Calu3 (cell line): ENCODE data around the gene CDS1. TPM values are rescaled to one million over a fixed set of nuclear protein-coding genes. Genes with fewer than 3 reads are reported as not detected.

ENCODE experiments used
- BruUV-seq: library from RNA; stranded (reverse); fragments of 400-500 nt; replicated peaks from 2 replicates; lab custom pipeline; 2021; lab: Mats Ljungman, UMichigan
- CTCF ChIA-PET: fragments of 300-600 bp; sonication (Branson Sonifier 250); formaldehyde crosslinking; loops from one replicate; lab custom pipeline; 2022; ENCODE audit warnings: antibody characterized with exemption; lab: Charles Lee
- DNase-seq: peaks from one replicate; pipeline ENCODE4 v3.0.0; 2022
- H3K27ac Mint-ChIP-seq: one replicate; pipeline ENCODE4 v1.8.0; 2022; ENCODE audit warnings: mixed read lengths; ENCODE audit not compliant: unreplicated experiment
- H3K27me3 Mint-ChIP-seq: one replicate; pipeline ENCODE4 v1.8.0; 2022; ENCODE audit warnings: mixed read lengths; ENCODE audit not compliant: unreplicated experiment
- H3K36me3 Mint-ChIP-seq: one replicate; pipeline ENCODE4 v1.8.0; 2022; ENCODE audit warnings: mild to moderate bottlenecking, moderate library complexity, mixed read lengths; ENCODE audit not compliant: insufficient read depth, unreplicated experiment
- H3K4me1 Mint-ChIP-seq: one replicate; pipeline ENCODE4 v1.8.0; 2022; ENCODE audit warnings: mild to moderate bottlenecking, low read depth, mixed read lengths; ENCODE audit not compliant: unreplicated experiment
- H3K4me3 Mint-ChIP-seq: one replicate; pipeline ENCODE4 v1.8.0; 2022; ENCODE audit warnings: mild to moderate bottlenecking, low read depth, moderate library complexity, mixed read lengths; ENCODE audit not compliant: unreplicated experiment
- H3K9me3 Mint-ChIP-seq: one replicate; pipeline ENCODE4 v1.8.0; 2022; ENCODE audit warnings: low read depth, mixed read lengths; ENCODE audit not compliant: unreplicated experiment
- intact Hi-C: fragments of 100-400 bp; cut with micrococcal nuclease; formaldehyde crosslinking; loops from one replicate; pipeline ENCODE4 v1.10.0; 2022; ENCODE audit not compliant: unreplicated experiment
- total RNA-seq: library from RNA; stranded (reverse); gene quantifications from 2 replicates; pipeline ENCODE4 v1.2.3, GENCODE V29; 2022
- TF ChIP-seq, protein P1 (sequence below): fragments of 200-600 bp; IDR thresholded peaks from one replicate; pipeline ENCODE4 v1.8.0; 2022; ENCODE audit warnings: antibody characterized with exemption; ENCODE audit not compliant: unreplicated experiment

CDS1 gene
- total RNA-seq, 1 experiment from 2014 or later, result 22.4 TPM

- Mint-ChIP-seq H3K36me3 (no peaks in the 10 kb centered on the region), H3K9me3 (no peaks in the 10 kb centered on the region), H3K27ac (no peak overlapping the region), H3K27me3 (no peaks in the 10 kb centered on the region), H3K4me3 (no peak overlapping the region), H3K4me1 (no peaks in the 10 kb centered on the region)
- CTCF ChIA-PET, result no interaction called here
- TF ChIP-seq, protein P1, sequence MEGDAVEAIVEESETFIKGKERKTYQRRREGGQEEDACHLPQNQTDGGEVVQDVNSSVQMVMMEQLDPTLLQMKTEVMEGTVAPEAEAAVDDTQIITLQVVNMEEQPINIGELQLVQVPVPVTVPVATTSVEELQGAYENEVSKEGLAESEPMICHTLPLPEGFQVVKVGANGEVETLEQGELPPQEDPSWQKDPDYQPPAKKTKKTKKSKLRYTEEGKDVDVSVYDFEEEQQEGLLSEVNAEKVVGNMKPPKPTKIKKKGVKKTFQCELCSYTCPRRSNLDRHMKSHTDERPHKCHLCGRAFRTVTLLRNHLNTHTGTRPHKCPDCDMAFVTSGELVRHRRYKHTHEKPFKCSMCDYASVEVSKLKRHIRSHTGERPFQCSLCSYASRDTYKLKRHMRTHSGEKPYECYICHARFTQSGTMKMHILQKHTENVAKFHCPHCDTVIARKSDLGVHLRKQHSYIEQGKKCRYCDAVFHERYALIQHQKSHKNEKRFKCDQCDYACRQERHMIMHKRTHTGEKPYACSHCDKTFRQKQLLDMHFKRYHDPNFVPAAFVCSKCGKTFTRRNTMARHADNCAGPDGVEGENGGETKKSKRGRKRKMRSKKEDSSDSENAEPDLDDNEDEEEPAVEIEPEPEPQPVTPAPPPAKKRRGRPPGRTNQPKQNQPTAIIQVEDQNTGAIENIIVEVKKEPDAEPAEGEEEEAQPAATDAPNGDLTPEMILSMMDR, result no peak
- intact Hi-C loops, result no loop called here
- BruUV-seq, result no TSS peak
- no peak for DNase-seq
Measured at GRCh38 chr4:84648178-84648577, 65.3 kb downstream of the CDS1 start.

DNA sequence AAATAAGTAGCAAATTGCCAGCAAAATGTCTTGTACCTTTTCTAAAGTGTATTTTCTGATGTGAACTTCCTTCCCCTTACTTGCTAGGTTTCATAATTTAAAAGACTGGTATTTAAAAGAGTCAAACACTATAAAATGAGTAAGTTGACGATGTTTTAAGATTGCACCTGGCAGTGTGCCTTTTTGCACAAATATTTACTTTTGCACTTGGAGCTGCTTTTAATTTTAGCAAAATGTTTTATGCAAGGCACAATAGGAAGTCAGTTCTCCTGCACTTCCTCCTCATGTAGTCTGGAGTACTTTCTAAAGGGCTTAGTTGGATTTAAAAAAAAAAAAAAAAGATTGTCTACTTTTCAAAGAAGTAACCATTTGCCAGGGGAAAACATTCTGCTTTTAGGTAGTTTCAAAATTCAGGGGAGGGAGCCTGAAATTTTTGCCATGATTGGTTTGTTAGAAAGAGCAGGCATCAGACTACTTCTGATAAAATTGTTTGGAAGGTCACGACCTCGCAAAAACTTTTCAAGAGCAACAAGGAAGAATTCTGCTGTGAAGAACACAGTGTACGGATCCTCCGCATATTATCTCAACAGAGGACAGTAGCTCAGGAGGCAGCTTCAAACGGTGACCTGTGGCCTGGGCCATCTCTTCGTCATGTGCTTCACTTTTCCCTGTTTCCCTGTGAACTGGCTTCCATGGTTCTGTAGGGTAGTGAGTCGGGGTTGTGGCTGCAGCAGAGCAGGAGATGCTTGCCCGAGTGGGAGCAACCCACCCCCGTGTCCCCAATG is 66.1 kb downstream of the CDS1 start:
- Mint-ChIP-seq H3K4me3 (no peak overlapping the region), H3K27me3 (no peaks in the 10 kb centered on the region), H3K36me3 (no peaks in the 10 kb centered on the region), H3K27ac (no peak overlapping the region), H3K9me3 (no peaks in the 10 kb centered on the region), H3K4me1 (no peaks in the 10 kb centered on the region)
- CTCF ChIA-PET, result no interaction called here
- TF ChIP-seq, protein P1, result no peak
- no peak for DNase-seq
- no TSS peak for BruUV-seq
- intact Hi-C loops, result no loop called here

DNA sequence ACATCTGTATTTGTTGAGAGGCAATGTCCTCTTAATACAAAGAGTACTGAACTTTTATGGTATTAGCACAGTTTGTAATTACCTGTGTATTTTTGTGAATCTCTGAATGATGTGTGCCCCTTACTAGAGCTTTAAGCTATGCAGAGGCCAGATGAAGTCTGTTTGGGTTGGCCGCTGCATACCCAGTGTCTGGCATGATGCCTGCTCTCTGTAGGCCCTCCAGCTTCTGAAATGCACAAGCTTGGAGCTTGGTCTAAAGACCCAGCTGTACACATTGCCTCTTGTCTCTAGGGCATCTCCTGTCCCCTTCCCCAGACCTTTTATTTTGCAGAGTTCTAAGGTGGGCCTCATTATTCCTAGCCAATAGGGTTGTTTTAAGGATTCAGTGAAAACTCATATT is 68.6 kb downstream of the CDS1 start:
- no TSS peak for BruUV-seq
- CTCF ChIA-PET, result no interaction called here
- H3K4me3 Mint-ChIP-seq, result no peak overlapping the region

GRCh38 chr4:84652478-84652877 is 69.6 kb downstream of the CDS1 start:
- H3K36me3 Mint-ChIP-seq, result peaks cover 5% of the 10 kb centered on the region

More for the DNA sequence above, 68.6 kb downstream of the CDS1 start:
- intact Hi-C loops, result no loop called here
- Mint-ChIP-seq H3K9me3 (peaks cover 2% of the 10 kb centered on the region), H3K4me1 (no peaks in the 10 kb centered on the region), H3K27ac (no peak overlapping the region), H3K27me3 (no peaks in the 10 kb centered on the region), H3K36me3 (peaks cover 5% of the 10 kb centered on the region)
- DNase-seq, result no peak
- TF ChIP-seq, protein P1, result no peak

More at GRCh38 chr4:84652478-84652877, 69.6 kb downstream of the CDS1 start:
- Mint-ChIP-seq H3K4me3 (no peak overlapping the region), H3K27me3 (no peaks in the 10 kb centered on the region), H3K9me3 (peaks cover 5% of the 10 kb centered on the region), H3K4me1 (no peaks in the 10 kb centered on the region), H3K27ac (no peak overlapping the region)
- CTCF ChIA-PET, result no interaction called here
- BruUV-seq, result no TSS peak
- intact Hi-C loops, result no loop called here
- TF ChIP-seq, protein P1, result no peak
- no peak for DNase-seq
